HL-60 (cell line): ENCODE results near the gene SERPINI1.

Experiments
- DNase-seq, 2 experiments: peaks; one replicate each; pipeline ENCODE4 v3.0.0-alpha.2; 2010 to 2020; ENCODE audit warnings: low read depth in 1 of 2, low spot score in 1 of 2
- H3K27ac ChIP-seq: fragments of 250-450 bp; sonication (Bioruptor Pico); replicated peaks from 2 replicates; pipeline ENCODE4 v1.5.1; 2020; ENCODE audit warnings: mild to moderate bottlenecking, moderate library complexity
- H3K27me3 ChIP-seq: fragments of 250-450 bp; sonication (Bioruptor Pico); 2 replicates; pipeline ENCODE4 v1.5.1; 2021; ENCODE audit warnings: mild to moderate bottlenecking, moderate library complexity; ENCODE audit not compliant: insufficient read depth, poor library complexity, severe bottlenecking
- H3K4me3 ChIP-seq: replicated peaks from 2 replicates; pipeline ENCODE4 v1.5.1; 2011; ENCODE audit warnings: mild to moderate bottlenecking, control low read depth, low read length; ENCODE audit not compliant: insufficient read depth
- CTCF ChIP-seq: IDR thresholded peaks from one replicate; pipeline ENCODE4 v1.5.1; 2011; ENCODE audit warnings: low read length, control low read depth, inconsistent platforms; ENCODE audit not compliant: insufficient read depth
- GABPA ChIP-seq: IDR thresholded peaks from 2 replicates; pipeline ENCODE4 v1.6.1; 2012; ENCODE audit warnings: low read depth
- POLR2AphosphoS5 ChIP-seq: IDR thresholded peaks from 2 replicates; pipeline ENCODE4 v1.6.1; 2012; ENCODE audit warnings: low read depth
- REST ChIP-seq: IDR thresholded peaks from 2 replicates; pipeline ENCODE4 v1.6.1; 2012; ENCODE audit warnings: low read depth; ENCODE audit not compliant: insufficient replicate concordance
- SPI1 ChIP-seq: IDR thresholded peaks from 2 replicates; pipeline ENCODE4 v1.6.1; 2012; ENCODE audit warnings: low read depth, mild to moderate bottlenecking, borderline replicate concordance

SERPINI1 gene

DNA sequence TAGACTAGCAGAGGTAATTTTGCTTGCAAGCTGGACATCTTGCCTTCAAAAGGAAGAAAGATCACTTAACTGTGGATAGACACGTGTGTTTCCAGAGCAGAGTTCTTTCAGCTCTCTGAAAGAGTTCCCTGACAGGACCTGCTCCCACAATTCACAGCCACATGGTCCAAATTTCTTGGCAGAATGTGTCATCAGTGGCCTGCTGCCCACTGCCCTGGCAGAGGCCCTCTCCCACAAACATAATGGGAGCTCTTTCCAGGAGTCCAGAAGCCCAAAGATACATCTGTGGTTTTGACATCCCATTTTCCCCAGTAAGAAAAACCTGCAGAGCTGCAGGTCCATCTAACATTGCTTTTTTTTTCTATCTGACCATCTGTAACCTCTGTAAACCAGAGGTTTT lies 48.3 kb downstream of the SERPINI1 start:
- H3K27me3 ChIP-seq = no peaks in the 10 kb centered on the region
- no peak overlapping the region for H3K4me3 ChIP-seq
- no peak overlapping the region for H3K27ac ChIP-seq
- no peak for DNase-seq
- TF ChIP-seq GABPA (no peak), POLR2AphosphoS5 (no peak), CTCF (no peak), REST (no peak), SPI1 (no peak)

- no peak overlapping the region for H3K4me3 ChIP-seq
- H3K27ac ChIP-seq = no peak overlapping the region
- DNase-seq = peak in 1 of 2 experiments; percentile 26
- TF ChIP-seq CTCF (no peak), SPI1 (no peak), GABPA (no peak), POLR2AphosphoS5 (no peak), REST (no peak)
- no peaks in the 10 kb centered on the region for H3K27me3 ChIP-seq
Observed at GRCh38 chr3:167785790-167786189, 50.3 kb downstream of the SERPINI1 start.

DNA sequence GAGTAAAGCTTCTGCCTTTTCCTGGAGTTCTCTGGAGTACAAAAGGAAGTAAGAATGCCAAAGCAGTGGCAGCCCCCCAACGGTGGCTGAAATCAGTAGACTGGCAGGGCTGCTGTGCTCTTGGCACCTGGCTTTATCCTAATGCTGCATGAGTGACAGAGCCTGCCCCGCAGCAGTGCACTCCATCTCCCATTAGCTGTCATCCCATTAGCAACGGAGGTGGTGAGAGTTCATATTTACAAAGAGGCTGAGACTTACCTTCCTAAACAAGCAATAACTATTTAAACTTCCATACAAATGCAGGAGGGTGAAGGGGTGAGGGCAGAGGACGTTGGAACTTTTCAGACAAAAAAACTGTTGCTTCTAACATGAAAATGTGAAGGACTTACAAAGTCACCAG lies 51.9 kb downstream of the SERPINI1 start:
- TF ChIP-seq POLR2AphosphoS5 (no peak), CTCF (no peak), GABPA (no peak), SPI1 (no peak), REST (no peak)
- H3K4me3 ChIP-seq = no peak overlapping the region
- H3K27me3 ChIP-seq = no peaks in the 10 kb centered on the region
- no peak overlapping the region for H3K27ac ChIP-seq
- no peak for DNase-seq
